Fibroblast of pulmonary artery (primary cell): ENCODE measurements around the gene SPPL2C.

Experiments
- DNase-seq: peaks from one replicate; pipeline ENCODE4 v3.0.0-alpha.2; 2010; ENCODE audit warnings: low read depth
- H3K4me3 ChIP-seq: replicated peaks from 2 replicates; pipeline ENCODE4 v1.5.1; 2011; ENCODE audit warnings: low read depth, mild to moderate bottlenecking, control low read depth, low read length, moderate library complexity
- TF ChIP-seq, protein P1 (sequence below): IDR thresholded peaks from 2 replicates; pipeline ENCODE4 v1.5.1; 2011; ENCODE audit warnings: mild to moderate bottlenecking, control low read depth, low read length, inconsistent platforms; ENCODE audit errors: missing control alignments

SPPL2C gene

DNA sequence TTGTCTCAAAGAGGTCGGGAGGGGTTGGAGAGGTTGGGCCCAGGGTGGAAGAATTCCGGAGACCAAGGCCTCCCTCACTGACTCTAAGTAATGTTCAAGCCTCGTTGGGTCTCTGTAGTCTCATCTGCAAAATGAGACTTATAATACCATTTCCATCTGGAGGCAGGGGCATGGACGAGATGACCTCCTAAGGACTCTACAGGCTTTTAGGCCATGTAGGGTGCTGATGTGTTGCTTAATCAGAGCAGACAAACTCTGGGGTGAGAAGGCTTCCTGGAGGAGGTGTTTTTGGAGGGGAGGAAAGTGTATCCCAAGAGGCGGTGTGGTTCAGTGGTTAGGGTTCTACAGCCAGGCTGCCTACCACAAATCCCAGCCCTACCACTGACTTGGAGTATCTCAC, 3.1 kb downstream of the SPPL2C start:
- TF ChIP-seq, protein P1, sequence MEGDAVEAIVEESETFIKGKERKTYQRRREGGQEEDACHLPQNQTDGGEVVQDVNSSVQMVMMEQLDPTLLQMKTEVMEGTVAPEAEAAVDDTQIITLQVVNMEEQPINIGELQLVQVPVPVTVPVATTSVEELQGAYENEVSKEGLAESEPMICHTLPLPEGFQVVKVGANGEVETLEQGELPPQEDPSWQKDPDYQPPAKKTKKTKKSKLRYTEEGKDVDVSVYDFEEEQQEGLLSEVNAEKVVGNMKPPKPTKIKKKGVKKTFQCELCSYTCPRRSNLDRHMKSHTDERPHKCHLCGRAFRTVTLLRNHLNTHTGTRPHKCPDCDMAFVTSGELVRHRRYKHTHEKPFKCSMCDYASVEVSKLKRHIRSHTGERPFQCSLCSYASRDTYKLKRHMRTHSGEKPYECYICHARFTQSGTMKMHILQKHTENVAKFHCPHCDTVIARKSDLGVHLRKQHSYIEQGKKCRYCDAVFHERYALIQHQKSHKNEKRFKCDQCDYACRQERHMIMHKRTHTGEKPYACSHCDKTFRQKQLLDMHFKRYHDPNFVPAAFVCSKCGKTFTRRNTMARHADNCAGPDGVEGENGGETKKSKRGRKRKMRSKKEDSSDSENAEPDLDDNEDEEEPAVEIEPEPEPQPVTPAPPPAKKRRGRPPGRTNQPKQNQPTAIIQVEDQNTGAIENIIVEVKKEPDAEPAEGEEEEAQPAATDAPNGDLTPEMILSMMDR, result no peak
- no peak for DNase-seq
- no peak overlapping the region for H3K4me3 ChIP-seq

DNA sequence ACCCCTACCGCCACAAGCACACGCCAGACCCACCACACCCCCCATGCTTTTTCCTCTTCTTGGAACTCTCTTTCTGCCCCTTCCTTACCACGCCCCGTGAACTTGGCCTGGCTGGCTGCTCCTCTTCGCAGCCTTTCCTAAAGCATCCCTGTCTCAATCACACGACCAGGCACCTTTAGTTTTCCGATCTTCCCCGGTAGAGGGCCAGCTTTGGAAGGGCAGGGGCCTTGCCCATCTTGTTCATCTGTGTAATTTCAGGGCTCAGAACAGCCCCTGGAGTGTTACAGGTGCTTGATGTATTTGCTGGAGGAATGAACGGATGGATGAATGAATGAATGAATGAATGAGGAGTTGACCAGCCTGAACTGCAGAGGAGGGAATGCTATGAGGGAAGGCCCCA, 3.7 kb downstream of the SPPL2C start:
- no peak overlapping the region for H3K4me3 ChIP-seq
- TF ChIP-seq, protein P1, result no peak
- no peak for DNase-seq

DNA sequence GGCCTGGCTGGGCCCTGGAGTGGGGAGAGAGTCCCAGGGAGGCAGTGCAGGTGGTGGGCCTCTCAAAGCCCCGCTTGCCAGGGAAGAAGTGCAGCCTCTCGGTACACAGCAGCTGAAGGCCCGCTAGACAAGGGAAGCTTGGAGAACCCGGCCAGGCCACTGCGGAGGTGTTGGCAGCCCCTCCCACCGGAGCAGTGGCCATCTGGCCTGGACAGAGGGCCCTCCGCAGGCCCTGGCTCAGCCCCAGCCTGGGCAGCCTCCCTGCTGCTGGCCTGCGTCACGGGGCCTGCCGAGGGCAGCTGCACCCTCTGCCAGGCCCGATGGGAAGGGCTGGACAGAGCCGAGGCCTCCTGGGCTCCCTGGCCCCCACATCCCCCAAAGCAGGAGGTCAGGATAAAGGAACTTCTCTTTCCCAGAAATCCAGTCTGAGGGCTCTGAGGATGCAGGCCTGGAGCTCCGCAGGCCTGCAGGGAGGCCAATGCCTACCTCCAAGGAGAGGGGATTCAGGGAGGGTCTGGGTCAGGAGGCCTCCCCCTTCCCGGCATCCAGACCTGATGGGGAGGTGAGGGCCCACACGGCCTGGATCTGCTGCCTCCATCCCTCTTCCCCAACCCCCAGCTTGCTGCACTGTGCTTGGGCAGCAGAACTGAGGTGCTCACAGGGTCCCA, 4.3 kb downstream of the SPPL2C start:
- TF ChIP-seq, protein P1, result no peak
- no peak for DNase-seq
- no peak overlapping the region for H3K4me3 ChIP-seq

DNA sequence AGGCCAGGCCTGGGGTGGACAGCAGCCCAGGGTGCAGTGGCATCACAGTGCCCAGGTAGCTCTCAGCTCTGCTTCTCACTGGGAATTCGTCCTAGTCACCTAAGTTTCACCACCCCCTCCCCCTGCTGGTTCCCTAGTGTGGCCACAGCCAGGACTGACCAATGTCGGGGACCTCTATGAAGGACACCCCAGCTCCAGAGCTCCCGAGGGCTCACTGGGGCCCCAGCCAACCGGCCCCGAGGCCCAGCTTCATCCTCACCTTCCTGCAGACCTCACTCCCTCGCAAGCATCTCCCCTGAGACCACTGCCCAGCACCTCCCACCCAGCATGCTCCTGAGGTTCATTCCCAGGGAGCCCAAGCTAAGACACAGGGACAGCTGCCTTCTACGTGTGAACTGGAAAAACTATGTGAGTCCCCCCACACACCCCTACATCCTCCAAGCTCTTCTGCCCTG, 4.9 kb downstream of the SPPL2C start:
- TF ChIP-seq, protein P1, result no peak
- no peak for DNase-seq
- H3K4me3 ChIP-seq, result no peak overlapping the region

DNA sequence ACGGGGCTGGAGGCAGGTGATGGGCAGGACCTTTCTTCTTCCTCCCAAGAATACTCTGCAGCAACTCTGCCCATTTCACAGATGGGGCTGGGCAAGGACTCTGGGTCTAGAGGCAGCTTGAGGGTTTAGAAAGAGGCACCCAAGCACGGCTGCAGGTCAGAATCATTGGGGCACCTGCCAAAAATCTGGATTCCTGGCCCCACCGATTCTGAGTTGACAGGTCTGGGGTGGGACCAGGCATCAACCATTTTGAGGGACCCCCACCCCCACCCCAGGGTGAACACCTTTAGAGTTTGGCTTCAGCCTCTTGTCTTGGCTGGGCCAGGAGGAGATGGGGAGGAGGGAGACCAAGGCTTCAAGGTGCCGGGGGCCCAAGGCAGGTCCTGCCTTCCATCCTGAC, 5.3 kb downstream of the SPPL2C start:
- TF ChIP-seq, protein P1, result no peak
- DNase-seq, result no peak
- H3K4me3 ChIP-seq, result no peak overlapping the region

DNA sequence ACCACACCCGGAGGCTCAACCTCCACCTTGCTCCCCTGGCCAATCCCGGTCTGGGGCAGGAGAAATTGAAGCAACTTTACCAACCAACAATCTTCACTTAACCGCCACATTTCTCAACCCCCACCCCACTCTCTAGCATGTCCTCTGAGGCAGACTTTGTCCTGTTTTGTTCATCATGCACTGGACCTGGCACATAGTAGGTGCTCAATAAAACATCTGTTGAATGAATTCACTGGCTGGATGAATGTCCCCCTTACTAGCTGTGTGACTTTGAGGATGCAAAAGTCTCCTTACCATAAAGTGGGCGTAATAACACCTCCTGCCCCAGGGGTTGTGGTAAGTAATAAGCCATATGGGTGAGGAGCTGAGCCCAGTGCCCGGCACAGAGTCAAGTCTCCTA, 5.8 kb downstream of the SPPL2C start:
- TF ChIP-seq, protein P1, result no peak
- no peak for DNase-seq

DNA sequence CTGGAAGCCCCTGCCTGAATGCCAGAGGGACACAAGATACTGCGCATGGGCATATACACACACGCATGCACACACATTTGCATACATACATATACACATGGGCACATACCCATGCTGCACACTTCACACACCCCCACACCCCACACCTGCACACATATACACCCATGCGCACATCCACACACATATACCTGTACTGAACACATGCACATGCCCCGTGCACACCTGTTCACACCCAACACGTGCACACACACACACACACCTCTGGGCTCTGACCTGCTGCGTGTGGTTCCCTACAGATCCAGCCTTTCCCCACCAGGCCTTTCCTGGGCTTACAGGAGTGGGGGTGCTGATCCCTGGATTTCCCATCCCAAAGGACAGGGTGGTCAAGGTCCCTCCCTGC, 6.3 kb downstream of the SPPL2C start:
- no peak for DNase-seq
- TF ChIP-seq, protein P1, result no peak
- no peak overlapping the region for H3K4me3 ChIP-seq

More for the DNA sequence above, 5.8 kb downstream of the SPPL2C start:
- H3K4me3 ChIP-seq, result no peak overlapping the region
